BJ (cell line): ENCODE data around the gene IFNA4. TPM values are rescaled to one million over a fixed set of nuclear protein-coding genes. Genes with fewer than 3 reads are reported as not detected.
"Not testable (repeated sequence)": the region's sequence is repeated elsewhere in the genome, so short reads cannot be mapped to it uniquely, and the experiment has no call there.

ENCODE experiments used
- CTCF ChIA-PET: fragments of 350-600 bp; formaldehyde crosslinking; extraction: SDS; loops from one replicate; lab custom pipeline; 2021; ENCODE audit warnings: antibody characterized with exemption, inconsistent platforms; lab: Yijun Ruan, JAX
- POLR2A ChIA-PET: fragments of 300-600 bp; sonication (Branson Sonifier 250); formaldehyde crosslinking; extraction: SDS; loops from one replicate; lab custom pipeline; 2021; ENCODE audit warnings: antibody characterized with exemption; lab: Charles Lee
- DNase-seq: peaks from one replicate; pipeline ENCODE4 v3.0.0-alpha.2; 2011; ENCODE audit warnings: low read depth
- H3K27me3 ChIP-seq: 2 replicates; pipeline ENCODE4 v1.6.0; 2011; ENCODE audit warnings: low read length; ENCODE audit not compliant: control insufficient read depth, insufficient read depth
- H3K36me3 ChIP-seq: 2 replicates; pipeline ENCODE4 v1.5.1; 2011; ENCODE audit warnings: low read length; ENCODE audit not compliant: control insufficient read depth, insufficient read depth
- H3K4me3 ChIP-seq: 2 replicates; pipeline ENCODE4 v1.5.1; 2011; ENCODE audit warnings: low read depth, mild to moderate bottlenecking, control low read depth, low read length
- polyA minus RNA-seq: library from RNA; depleted of rRNA, polyadenylated mRNA; stranded (reverse); fragments of >200 nt; gene quantifications from 2 replicates; pipeline ENCODE4 v1.2.3, GENCODE V29; 2011; rRNA and poly(A)+ RNA removed
- polyA plus RNA-seq: library from polyadenylated mRNA; depleted of rRNA; stranded (reverse); fragments of >200 nt; gene quantifications from 2 replicates; pipeline ENCODE4 v1.2.3, GENCODE V29; 2011; rRNA removed
- TF ChIP-seq, protein P1 (sequence below): IDR thresholded peaks from 2 replicates; pipeline ENCODE4 v1.5.1; 2011; ENCODE audit warnings: low read depth, mild to moderate bottlenecking, control low read depth, inconsistent platforms, low read length, moderate library complexity; ENCODE audit not compliant: insufficient read depth

The IFNA4 gene
- not detected in 2 replicates for polyA plus RNA-seq
- not detected in 2 replicates for polyA minus RNA-seq

DNA sequence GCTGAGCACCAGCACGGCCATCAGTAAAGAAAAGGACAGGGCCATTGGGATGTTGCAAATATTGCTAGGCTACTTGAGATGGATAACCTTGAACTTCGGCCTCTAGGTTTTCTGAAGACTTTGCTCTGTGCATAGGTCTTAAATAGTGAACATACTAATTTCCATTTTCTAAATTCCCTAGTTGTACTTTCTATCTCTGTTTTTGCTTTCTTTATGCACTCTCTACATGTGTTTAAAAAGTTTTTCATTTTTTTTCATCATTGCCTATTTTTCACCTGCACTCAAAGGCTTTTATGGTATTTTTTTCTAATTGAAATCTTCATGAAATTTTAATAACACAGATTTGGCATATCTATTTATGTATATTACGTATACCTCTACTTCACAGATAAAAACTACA, at the start of gene IFNA4:
Gene IFNA4 (minus strand): TSS at position 101 of the 400 bp plus-strand sequence. CDS start 56 bp downstream, at position 45.
- H3K4me3 ChIP-seq, POLR2A ChIA-PET, H3K27me3 ChIP-seq, CTCF ChIA-PET, DNase-seq, H3K36me3 ChIP-seq: not testable (repeated sequence)

DNA sequence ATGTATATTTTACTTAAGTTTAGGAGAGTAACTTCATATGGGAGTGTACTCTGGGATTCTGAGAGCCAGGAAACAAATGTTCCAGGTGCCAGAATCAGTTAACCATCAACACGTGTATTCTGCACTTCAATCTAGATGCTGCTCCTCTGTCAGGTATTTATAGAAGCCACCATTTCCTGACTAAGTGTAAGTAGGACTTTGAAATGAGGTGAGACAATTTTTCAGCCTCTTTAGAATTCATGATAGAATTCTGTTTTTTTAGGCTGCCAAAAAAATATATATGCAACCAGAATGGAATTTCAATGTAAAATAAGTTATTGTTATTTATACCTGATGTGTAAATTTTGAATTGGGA, 49.0 kb upstream of the IFNA4 start:
- CTCF ChIA-PET = interaction anchor here (0.6 to 1.7 kb wide), 14 partner anchors 11 to 573 kb away, joined by 3 to 5 read pairs (median 4); no protein-coding TSS in a partner anchor
- H3K36me3 ChIP-seq, H3K4me3 ChIP-seq, H3K27me3 ChIP-seq, DNase-seq, POLR2A ChIA-PET: not testable (repeated sequence)

DNA sequence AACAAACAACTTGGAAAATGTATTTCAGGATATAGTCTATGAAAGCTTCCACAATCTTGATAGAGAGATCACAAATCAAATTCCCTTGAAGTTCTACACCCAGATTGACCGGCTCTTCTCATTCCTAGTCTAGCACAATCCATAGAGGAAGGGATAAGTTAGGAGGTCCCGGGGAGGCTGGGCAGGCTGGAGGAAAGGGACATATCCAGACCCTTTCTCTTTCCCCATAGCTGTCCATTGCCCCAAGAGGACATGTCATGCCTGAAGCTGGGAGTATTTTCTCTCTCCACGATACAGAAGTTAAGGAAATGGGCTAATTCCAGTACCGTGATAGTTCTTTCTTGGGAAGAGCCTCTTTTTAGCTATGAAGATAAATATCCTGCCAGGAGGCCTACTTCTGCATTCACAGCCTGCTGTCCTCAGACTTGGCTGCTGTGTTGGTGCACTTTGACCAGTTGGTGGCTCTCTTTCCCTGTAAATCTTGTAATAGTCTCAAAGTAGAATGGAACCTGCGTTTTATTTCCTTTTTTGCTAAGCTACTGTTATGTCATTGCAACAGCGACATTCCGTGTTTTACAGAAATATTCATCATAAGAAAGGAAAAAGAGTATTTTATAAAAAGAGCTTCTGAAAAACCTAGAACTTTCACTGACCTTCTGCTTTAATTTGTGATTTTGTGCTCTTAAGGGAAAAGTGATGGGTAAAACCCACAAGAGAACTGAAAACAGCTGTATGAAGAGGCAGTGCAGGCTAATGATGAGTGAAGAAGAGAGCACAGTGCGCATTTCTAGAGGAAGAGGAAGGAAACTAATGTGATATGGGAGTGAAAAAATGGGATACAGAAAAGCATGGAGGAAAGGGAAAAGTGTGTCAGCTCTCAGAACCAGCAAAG, 48.3 kb upstream of the IFNA4 start:
- DNase-seq, H3K36me3 ChIP-seq, POLR2A ChIA-PET, H3K27me3 ChIP-seq, H3K4me3 ChIP-seq: not testable (repeated sequence)
- TF ChIP-seq, protein P1, sequence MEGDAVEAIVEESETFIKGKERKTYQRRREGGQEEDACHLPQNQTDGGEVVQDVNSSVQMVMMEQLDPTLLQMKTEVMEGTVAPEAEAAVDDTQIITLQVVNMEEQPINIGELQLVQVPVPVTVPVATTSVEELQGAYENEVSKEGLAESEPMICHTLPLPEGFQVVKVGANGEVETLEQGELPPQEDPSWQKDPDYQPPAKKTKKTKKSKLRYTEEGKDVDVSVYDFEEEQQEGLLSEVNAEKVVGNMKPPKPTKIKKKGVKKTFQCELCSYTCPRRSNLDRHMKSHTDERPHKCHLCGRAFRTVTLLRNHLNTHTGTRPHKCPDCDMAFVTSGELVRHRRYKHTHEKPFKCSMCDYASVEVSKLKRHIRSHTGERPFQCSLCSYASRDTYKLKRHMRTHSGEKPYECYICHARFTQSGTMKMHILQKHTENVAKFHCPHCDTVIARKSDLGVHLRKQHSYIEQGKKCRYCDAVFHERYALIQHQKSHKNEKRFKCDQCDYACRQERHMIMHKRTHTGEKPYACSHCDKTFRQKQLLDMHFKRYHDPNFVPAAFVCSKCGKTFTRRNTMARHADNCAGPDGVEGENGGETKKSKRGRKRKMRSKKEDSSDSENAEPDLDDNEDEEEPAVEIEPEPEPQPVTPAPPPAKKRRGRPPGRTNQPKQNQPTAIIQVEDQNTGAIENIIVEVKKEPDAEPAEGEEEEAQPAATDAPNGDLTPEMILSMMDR = peak; percentile 53
- CTCF ChIA-PET = interaction anchor here (0.6 to 1.7 kb wide), 16 partner anchors 9 to 574 kb away, joined by 3 to 6 read pairs (median 4); no protein-coding TSS in a partner anchor

DNA sequence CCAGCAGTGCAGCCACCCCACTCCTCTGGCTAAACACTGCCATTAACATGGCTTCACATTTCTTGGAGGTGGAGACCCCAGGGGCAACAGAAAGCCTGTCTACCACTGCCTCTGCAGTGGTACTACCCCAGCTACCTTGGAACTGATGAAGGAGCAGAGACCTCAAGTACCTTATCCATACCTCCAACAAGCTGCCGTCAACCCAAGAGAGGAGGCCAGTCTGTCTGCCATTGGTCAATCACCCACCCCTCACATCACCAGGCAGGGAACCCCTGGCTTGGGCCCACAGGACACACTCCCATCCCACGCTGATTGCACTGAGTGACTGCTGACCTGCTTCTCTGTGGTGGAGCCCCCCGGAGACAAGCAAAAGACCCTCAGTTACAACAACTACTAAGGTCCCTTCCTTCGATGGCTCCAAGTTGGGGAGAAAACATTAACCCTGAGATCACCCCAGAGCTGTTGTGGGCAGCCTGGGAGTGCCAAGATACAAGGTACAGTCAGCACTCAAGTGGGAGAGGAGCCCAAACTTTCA, 46.8 kb upstream of the IFNA4 start:
- H3K36me3 ChIP-seq = no peaks in the 10 kb centered on the region
- CTCF ChIA-PET = no interaction called here
- H3K4me3 ChIP-seq = no peak overlapping the region
- TF ChIP-seq, protein P1 = no peak
- DNase-seq = no peak
- POLR2A ChIA-PET = no interaction called here
- 0 out of 2 replicates have a peak, but pooled peaks cover 2% of the 10 kb centered on the region for H3K27me3 ChIP-seq

DNA sequence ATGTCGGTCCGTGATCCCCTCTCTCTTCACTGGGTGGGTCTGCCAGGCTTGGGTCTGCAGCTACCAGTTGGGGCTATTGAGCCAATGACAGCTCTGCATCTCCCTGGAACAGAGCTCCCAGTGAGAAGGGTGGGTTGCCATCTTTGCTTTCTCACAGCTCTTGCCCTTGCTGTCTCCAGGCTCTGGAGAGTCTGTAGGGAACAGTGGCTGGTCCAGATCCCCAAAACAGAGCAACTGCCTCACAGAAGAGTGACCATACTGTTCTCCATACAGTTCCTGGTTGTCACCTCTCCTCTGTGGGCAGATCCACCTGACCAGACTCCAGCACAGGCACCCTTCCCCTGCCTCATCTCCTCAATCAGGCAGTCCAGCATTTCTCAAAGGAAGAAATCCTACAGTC, 45.9 kb upstream of the IFNA4 start:
- DNase-seq = no peak
- TF ChIP-seq, protein P1 = no peak
- no peaks in the 10 kb centered on the region for H3K36me3 ChIP-seq
- CTCF ChIA-PET = no interaction called here
- no peak overlapping the region for H3K4me3 ChIP-seq
- H3K27me3 ChIP-seq = 0 out of 2 replicates have a peak, but pooled peaks cover 2% of the 10 kb centered on the region
- POLR2A ChIA-PET = no interaction called here

DNA sequence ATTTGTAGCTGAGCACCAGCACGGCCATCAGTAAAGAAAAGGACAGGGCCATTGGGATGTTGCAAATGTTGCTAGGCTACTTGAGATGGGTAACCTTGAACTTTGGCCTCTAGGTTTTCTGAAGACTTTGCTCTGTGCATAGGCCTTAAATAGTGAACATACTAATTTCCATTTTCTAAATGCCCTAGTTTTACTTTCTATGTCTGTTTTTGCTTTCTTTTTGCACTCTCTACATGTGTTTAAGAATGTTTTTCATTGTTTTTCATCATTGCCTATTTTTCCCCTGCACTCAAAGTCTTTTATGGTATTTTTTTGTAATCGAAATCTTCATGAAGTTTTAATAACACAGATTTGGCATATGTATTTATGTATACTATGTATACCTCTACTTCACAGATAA, 40.7 kb upstream of the IFNA4 start, which contains the start of gene IFNA17:
Gene IFNA17 (minus strand): TSS at position 101 of the 400 bp plus-strand sequence. CDS start 49 bp downstream, at position 52.
- no peak for DNase-seq
- TF ChIP-seq, protein P1 = no peak
- CTCF ChIA-PET = interaction anchor here (1.0 kb wide), 1 partner anchor 36 kb away, joined by 3 read pairs; no protein-coding TSS in a partner anchor

DNA sequence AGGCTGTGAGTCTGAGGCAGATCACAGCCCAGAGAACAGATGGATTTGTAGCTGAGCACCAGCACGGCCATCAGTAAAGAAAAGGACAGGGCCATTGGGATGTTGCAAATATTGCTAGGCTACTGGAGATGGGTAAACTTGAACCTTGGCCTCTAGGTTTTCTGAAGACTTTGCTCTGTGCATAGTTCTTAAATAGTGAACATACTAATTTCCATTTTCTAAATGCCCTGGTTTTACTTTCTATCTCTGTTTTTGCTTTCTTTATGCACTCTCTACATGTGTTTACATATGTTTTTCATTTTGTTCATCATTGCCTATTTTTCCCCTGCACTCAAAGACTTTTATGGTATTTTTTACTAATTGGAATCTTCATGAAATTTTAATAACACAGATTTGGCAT, 29.8 kb upstream of the IFNA4 start, which contains the start of gene IFNA16:
Gene IFNA16 (minus strand): TSS at position 101 of the 400 bp plus-strand sequence. CDS start 6 bp downstream, at position 95.
- H3K36me3 ChIP-seq, POLR2A ChIA-PET, H3K4me3 ChIP-seq, H3K27me3 ChIP-seq, DNase-seq: not testable (repeated sequence)
- CTCF ChIA-PET = interaction anchor here (1.1 kb wide), 1 partner anchor 18 kb away, joined by 3 read pairs; no protein-coding TSS in a partner anchor

More for the DNA sequence above, 40.7 kb upstream of the IFNA4 start, which contains the start of gene IFNA17:
- POLR2A ChIA-PET = no interaction called here
- no peak within 1 kb of the TSS for H3K4me3 ChIP-seq
- no peaks in the 10 kb centered on the region for H3K36me3 ChIP-seq
- no peaks in the 10 kb centered on the region for H3K27me3 ChIP-seq
